Middle frontal gyrus (tissue), 1 donor: Measurements from ENCODE around the gene PTMA.
A peak's percentile ranks its signal among the peaks of the same experiment; 100 is the strongest.

Source experiments
- DNase-seq: peaks from one replicate; pipeline ENCODE4 v3.0.0-alpha.2; 2015; ENCODE audit warnings: low spot score; ENCODE audit errors: extremely low spot score

The PTMA gene

DNA sequence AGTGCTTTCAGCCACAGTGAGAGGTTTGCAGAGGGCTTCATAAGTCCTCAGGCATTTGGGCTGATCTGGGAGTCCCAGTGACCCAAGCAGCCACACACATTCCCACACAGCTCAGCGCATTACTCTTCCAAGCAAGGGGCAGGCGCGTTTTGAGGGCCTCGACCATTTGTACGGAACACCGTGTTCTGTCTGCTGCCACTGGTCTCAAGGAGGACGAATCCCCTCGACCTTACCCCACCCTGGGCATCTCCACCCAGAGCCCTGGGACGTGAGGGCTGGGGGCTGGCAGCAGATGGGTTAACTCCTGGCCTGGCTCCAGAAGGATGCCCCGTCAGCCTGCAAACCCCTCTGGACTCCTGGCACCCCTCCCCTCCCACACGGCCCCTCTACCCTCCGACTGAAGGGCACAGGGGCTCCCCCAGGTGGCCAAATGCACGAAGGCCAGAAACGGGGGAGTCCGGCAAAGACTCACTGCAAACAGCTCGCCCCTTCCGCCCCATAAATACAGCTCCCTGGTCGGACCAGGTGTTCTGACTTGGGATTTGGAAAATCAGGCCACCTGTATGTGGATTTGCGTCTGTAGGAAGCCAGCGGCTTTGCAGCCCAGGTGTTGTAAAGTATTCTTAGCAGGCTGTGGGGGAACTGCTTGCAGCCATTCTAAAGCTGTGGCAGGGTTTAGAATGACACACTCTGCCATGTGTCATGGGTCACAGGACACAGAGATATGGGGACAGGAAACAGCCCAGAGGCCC is 33.6 kb upstream of the PTMA start:
- no peak for DNase-seq

DNA sequence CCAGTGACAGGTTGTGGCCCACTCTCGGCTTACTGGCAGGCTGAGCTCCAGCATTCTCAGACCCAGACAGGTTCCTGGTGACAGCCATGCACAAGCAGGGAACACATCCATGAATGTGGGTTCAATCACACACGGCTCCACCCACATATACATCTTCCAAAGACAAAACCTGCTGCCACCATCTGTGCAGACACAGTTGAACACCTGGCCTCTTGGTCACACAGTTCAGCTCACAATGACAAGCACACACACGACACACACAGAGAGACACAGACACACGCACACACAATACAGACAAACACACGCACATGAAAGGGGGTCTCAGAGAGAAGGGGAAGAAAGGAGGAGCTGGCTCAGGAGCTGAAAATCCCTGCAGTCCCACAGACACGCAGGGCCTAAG is 32.1 kb upstream of the PTMA start:
- no peak for DNase-seq

DNA sequence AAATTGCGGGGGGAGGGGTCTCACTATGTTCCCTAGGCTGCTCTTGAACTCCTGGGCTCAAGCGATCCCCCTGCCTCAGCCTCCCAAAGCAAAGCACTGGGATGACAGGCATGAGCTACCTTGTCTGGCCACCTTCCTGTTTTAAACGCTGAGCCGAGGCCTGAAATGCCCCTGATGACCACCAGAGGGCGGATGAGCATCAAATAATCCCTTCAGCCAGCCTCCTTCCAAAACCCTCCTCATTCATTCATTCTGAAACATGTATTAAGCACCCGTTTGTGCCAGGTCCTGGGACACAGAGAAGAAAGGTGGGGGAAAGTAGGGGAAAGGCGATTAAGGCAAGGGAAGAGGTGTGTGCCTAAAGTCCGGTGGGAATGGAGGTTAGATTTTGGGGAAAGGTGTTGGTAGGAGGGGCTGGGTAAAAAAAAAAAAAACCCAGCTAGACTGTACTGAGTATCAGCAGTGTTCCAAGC is 30.7 kb upstream of the PTMA start:
- peak; percentile 77 for DNase-seq

DNA sequence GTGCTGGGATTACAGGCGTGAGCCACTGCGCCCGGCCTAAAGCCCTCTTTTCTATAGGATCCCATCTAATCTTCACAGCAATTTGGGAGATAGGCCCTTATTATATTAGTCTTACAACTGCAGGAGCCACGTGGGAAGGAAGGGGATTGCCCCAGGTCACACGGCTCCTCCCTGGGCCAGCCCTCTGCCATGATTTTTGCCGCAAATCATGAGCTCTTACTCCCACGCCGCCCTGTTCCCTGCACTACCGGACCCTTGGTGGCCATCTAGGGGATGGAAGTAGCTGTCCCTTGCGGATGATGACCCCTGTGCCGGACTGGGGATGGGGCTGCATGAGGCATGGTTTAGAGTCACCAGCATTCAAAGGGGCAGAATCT is 28.4 kb upstream of the PTMA start:
- no peak for DNase-seq

DNA sequence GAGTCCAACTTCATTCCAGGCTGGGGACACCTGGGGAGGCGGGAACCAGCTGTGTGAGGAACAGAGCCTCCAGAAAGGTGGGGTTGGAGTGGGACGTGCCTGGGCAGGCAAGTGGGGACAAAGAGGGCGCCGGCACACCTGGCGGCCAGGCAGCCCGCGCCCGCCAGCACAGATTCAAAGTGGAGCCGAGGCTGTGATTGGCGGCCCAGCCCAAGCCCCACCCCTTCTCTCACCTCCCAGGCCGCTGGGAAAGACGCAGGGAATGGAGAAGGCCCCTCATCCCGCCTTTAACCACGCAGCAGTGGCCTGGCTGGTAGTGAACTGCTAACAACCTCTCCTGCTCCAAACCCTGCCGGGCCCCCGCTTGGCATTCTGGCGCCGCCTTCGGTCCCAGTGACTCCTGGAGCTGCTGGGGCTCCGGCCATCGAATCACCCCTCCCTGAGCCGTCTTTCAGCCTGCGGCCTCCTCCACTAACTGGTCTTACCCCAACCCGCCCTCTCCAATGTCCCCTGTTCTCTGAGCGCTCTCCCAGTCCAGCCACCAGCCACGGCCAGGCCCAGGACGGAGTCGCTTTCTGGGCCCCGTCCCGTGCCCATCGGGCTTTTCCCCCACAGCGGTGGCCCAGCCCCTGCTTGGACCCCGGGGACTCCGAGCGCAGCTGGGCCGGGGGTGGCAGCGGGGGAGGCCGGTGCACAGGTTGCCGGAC is 27.9 kb upstream of the PTMA start:
- DNase-seq, result no peak

DNA sequence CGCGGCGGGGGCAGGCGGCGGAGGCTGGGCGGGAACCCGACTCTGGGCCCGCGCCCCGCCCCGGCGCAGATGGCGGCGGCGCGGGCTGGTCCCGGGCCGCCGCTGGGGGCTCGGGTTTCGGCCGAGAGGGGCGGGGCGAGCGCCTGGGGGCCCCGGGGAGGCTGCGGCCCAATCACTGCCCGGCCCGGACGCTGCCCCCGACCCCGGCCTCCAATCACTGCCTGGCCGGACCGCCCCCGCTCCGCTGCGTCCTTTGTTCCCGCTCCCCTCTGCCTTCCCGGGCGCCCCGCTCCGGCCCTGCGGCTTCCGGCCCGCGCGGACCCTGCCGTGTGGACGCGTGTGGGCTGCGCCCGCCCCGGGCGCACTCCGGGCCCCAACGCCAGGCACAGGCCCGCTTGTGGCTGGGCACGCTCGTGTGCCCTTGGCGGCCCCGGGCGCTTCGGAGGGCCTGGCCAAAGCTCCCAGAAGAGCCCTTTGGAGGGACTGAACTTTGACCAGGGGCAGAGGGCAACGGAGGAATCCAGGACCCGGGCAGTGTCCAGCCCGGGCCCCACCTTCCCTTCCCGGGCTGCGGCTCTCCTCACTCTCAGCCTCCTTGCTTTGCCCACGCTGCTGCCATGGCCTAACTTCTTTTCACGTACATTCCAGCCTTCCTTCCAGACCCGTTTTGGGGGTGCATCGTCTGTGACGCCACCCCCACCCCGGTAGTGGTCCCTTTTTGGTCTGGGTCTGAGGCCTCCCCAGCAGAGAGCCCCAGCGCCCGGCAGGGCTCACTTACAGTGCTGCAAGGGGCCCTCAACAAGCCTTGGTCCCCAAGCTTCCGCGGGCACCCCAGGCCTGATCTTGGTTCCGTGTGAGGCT is 27.1 kb upstream of the PTMA start:
- no peak for DNase-seq

DNA sequence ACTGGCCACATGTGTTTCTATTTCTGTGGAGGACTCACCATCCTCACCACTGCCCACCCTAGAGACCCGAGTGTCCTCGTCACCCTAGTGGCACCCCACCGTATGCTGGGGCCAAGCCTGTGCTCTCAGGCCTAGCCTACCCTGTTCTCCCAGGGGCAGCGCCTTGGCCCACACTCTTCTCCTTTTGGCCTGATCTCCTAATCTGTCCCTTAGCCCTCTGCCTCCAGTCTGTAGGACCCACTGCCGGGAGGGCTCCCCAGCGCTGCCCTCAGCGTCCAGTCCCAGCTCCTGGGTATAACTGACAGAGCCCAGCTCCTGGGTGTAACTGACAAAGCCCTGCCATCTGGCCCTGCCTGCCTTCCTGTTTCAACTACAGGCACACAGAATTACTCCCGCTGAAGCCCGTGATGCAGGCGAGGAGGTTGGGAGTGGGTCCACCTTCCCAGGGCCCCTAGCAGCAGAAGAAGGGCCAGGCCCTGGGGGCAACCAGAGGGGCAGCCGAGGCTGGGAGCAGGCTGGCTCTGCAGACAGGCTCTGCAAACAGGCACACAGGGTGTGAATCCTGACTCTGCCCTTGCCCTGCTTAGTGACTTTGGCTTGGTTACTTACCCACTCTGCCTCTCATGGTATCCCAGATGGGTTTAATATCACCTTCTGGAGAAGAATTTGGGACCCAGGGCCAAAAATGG is 25.6 kb upstream of the PTMA start:
- DNase-seq, result no peak

DNA sequence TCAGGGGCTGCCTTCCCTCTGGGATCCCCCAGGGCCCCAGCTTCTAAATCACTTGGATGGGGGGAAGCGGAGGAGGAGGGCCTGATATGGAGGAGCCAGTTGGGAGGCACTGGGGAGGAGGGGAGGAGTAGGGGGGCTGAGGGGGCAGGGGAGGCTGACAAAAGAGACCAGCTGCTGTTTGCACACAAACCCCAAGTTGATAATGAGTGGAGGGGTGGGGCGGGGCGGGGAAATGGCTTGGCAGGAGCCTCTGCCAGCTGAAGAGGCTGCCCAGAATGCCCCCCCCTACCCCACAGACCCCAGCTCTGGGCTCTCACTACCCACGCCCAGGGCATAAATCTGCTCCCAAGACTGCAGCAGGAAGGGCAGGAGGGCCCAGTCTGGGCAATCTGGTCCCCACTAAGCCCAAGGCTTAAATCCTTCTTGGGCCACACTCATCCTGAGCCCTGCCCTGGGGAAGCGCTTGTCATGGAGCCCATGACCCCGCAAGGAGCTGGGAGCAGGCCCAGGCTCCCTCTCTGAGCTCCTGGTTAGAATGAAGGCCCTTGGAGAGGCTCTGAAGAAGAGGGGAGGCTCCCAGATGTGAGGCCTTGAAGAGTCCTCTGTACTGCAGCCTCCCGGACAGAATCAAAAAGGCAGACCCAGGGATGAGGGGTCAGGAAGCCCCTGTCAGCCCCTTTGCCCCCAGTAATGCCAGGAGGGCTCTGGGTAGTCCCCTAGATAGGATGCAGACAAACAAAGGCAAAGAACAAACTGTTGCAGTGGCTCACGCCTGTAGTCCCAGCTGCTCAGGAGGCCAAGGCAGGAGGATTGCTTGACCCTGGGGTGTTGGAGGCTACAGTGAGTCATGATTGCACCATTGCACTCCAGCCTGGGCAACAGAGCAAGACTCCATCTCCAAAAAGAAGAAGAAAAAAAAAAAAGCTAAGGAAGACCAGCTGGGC is 24.8 kb upstream of the PTMA start:
- no peak for DNase-seq

DNA sequence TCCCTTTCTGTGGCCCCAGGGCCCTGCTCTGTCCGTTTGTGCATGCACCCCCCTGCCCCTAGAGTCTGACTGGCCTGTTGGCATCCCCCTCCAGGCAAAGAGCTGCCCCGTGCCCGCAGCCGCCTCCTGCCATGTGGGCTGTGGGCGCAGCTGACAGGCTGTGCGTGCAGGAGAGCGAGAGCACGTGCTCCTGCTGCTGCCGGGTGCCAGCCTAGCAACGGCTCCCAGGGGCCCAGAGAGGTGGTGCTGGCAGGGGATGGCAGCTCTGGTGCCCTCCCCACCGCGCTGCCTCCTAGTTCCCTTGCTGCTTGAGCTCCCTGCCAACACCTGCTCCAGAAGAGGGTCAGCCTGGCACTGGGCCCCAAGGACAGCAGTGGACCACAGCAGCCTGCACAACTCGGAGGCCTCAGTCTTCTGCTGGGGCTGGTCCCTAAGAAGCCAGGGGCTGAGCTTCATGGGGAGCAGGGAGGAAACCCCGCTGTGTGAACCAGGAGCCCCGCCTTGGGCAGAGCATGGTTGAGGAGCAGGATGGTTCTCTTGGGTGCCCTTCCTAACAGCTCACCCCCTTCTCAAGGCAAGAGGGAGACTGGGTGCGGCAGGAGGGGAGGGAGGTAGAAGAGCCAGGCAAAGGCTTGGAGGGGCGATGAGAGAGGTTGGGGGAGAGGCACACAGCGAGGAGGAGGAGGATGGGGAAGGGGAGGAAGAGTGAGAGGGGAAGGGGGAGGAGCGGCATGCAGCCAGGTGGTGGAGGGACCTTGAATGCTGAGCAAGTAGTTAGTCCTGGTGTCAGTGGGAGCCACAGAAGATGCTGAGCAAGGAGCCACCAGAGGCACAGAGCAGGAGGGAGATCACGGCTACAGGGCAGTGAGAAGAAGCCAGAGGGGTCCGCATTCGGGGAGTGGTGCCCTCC is 23.8 kb upstream of the PTMA start:
- DNase-seq, result peak; percentile 64

DNA sequence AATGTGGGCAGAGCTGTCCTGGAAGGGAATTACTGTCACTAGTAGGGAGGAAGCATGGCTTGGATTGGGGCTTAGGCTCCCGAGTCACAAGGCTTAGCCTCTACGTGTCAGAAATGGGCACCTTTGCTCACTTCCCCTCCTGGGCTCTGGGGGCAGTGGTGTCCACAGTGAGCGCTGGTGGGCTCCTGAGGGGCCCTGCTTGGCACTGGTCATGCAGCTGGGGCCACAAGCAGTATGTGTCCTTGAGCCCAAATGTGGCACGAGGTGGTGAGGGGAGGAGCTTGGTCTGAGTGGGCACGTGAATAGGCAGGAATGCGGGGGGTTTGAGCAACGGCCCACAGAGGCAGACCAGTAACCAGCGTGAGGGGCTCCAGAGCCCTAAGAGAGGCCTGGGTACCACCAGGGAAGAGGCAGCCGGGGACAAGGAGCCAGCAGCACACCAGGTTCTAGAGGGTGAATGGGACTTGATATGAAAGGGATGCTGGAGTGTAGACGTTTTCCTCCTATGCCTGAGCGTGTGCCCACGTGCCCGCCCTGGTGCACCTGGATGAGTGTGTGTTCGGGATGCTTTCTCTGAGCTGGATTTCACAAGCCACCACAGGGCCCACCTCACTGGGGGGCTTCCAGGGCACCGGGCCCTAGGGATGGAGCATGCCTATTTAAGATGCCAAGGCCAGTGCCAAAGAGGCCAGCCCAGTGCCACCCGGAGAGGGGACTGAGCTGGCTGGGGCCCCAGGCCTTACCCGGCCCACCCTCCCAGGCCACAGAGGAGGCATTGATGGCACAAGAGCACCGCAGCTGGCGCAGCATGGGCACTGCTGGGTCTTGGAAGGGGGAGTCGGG is 22.8 kb upstream of the PTMA start:
- DNase-seq, result peak; percentile 75

DNA sequence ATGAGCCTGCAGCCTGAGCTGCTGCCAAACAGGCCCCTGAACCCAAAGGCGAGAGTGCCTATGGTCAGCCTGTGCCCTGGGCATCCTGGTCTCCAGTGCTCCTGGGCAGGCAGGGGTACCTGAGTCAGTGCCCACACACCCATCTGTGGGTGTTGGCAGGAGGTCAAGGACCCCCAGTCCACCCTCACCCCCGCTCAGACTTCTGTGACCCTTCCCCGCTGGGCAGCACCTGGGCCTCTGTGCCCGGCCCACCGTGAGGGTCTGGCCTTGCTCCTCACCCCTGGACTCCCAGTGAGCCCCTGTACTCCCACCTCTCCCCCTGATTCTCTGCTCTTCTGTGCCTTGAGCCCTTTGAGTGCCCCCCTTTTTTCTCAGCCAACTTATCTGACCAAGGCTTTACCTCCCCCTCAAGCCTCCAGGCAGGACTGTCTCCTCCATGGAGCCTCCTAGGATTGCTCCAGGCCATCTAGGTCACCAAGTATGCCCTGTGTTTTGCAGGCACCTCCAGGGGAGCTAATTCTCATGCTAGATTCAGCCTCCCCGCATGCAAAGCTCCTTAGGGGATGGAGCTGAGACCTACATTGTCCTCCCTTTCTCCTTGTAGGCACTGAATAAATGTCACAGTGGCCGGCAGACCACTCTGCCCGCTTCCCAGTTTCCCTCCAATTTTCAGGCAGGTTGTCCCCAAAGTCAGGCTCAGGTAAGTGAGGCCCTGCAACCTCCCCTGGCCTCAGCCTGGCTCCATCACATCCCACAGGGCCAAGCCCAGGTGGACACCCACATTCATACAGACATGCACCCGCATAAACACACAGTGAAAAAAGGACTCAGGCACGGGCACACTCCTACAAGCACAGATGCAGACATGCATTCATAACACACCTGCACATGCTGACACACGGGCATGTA is 21.9 kb upstream of the PTMA start:
- no peak for DNase-seq

DNA sequence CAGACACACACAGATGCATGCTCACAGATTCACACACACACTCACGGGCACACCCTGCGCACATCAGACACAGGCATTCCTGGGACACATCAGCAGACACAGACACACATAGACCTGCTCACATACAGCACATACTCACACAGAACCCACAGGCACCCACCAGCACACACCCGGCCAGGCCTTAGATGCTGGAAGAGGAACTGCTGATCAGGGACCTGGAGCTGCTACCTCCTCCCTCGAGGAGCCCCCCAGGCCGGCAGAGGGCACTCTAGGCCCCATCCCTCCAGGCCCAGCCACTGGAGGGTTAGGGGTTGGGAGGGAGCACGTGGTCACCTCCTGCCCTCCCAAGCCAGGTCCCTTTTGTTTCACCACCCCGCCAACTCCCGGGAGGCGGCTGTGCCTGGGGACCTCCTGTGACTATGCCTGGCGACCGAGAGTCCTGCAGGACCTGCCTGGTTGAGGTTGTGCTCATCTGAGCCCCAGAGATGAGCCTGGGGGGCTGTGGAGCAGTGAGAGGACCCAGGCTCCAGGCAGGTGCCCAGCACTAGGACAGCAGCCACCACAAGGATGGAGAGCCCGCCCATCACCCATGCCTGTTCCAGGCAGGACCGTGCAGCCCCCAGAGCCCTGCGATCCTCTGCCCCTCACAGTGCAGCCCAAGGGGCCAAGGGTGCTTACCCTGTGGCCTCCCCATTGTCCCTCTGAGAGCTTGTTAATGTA is 21.0 kb upstream of the PTMA start:
- DNase-seq, result peak; percentile 61

DNA sequence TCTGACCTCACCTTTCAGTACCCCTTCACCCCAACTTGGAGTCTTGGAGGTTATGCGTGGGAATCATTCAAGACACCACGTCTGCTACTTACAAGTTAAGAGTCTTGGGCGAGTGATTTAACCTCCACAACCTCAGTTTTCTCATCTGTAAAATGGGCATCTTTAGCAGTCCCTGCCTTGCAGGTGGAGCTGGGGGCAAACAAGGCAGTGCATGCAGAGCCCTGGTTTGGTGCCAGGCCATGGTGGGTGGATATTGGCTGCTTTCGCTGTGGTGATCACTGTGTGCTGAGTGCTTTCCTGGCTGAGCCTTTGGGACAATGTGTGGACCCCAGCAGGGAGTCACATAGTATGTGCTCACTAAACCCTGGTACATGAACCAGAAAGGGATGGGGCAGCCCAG is 20.4 kb upstream of the PTMA start:
- no peak for DNase-seq

DNA sequence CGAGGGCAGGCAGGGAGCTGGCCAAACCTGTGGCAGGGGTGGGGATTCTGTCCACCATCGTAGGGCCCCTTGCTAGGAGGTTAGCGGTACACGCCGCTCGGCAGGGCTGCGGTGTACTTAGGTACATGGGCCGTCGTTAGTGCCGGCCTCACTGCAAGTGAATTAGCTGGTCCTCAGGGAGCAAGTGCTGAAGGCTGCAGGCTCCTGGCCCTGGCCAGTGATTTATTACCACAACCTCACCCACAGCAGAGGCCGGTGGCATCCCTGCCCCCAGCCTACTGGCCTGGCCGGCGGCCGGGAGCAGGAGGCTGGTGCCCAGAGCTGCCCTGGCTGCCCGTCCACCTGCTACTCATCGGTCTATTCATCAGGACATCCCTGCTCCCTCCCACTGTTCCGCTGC is 19.6 kb upstream of the PTMA start:
- DNase-seq, result no peak

DNA sequence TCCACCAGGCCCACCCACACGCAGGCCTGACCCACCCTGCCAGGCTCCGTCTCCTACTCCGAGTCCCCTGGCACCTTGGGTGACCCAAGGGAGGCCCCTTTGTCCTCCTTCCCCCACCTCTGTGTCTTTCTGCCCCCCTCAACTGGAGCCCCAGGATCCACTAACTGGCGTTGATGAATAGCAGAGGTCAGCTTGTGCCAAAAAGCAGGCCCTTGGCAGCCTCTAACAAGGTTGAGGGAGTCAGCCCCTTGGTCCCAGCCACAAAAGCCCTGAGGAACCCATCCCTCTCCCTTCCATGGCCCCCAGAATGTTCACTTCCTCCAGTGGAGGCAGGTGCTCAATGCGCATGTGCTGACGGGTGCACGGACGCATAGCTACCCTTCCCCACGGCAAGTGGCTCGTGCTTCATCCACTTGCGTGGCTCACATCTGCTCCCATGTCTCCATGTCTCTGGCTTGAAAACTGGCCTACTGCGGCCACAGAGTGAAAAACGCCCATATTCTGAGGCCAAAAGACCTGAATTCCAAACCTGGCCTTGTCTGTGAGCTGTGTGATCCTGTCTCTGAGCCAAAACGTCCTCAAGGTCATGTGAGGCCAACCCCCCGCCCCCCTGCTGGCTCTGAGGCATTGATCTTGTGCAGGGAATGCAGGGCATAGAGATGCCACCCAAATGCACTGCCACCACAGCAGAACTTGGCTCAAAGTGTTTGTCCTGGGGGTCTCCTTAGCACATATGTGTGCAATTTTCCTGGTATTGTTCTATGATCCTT is 19.0 kb upstream of the PTMA start:
- no peak for DNase-seq

DNA sequence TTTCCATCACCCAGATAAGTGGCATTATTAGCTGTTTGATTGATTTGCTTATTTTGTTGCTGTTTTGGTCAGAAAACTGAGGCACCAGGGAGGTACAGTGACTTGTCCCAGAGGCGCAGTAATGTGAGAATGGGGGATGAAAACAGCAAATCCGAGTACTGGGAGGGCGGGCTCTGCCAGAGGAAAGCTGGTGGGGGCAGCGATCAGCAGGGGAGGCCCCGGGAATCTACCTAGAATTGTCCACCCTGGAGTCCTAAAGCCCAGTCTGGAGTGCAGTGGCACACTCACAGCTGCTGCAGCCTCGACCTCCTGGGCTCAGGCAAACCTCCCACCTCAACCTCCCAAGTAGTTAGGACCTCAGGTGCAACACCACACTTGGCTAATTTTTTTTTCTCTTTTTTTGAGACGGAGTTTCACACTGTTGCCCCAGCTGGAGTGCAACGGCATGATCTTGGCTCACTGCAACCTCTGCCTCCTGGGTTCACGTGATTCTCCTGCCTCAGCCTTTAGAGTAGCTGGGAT is 17.0 kb upstream of the PTMA start:
- no peak for DNase-seq
